ENCODE results near the gene TEAD3. TPM values are rescaled to one million over a fixed set of nuclear protein-coding genes. Genes with fewer than 3 reads are reported as not detected.
A peak's percentile ranks its signal among the peaks of the same experiment; 100 is the strongest.
"Not testable (repeated sequence)": the region's sequence is repeated elsewhere in the genome, so short reads cannot be mapped to it uniquely, and the experiment has no call there.

TEAD3 gene
- total RNA-seq, 1 donor from 2014 or later: 0.26 TPM

DNA sequence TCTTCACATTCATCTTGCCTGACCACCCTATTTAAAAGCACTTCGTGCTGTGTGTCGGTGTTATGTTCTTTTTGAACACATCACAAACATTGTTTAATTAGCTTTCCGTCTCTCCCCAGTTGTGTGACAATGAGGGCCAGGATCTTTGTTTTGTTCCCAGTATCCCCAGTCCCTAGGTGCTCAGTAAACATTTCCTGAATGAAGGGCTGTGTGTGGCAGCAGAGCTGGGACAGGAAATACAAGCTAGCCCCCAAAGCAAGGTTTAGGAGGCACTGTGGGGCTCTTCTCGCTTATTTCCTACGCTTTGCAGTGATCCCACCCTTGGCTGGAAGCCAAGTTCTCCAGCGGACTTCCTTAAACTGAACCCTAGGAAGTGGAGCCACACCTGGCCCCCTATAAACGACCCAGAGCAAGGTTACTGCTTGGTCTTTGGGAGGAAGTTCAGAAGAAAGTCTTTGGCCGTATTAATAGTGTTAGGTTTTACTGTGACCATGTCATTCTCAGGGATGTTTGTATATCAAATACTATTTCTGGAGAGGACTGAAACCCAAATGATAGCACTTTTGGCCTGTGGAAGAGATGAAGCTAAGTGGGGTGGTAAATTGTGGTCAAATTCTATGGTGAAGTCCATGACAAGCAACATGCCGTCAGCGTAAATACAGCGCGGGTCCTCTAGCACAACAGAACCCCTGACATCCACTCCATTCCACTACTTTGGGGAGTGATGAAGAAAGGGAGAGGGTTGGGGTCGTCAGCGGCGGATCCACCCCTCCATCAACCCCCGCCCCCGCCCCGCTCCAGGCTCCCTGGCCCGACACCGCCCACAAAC lies 45.3 kb downstream of the TEAD3 start:
- peak; percentile 49 to 61 for DNase-seq (ENCODE audit: low read depth in 2 of 2)

DNA sequence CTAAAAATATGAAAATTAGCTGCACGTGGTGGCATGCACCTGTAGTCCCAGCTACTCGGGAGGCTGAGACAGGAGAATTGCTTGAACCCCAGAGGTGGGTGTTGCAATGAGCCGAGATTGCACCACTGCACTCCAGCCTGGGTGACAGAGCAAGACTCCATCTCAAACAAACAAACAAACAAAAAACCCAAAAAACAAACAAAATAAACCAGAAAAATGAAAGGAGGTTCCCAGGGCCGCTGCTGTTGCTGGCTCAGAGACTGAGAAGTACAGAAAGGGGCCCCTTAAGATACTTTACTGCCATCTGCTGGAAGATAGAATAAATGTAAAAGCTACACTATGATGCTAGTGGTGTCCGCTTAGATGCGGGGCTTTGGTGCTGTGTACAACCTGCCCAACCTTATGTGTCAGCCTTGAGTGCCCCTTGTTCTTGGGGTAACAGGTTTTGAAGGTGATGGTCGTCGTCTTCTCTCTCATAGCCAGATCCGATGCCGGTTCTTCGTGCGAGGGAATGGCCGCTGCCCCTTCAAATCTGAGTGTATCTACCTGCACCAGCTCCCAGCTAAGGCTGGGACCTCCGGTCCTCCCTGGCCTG lies 47.5 kb downstream of the TEAD3 start:
- DNase-seq (ENCODE audit: low read depth in 2 of 2): peak in 1 of 2 donors; percentile 75

DNA sequence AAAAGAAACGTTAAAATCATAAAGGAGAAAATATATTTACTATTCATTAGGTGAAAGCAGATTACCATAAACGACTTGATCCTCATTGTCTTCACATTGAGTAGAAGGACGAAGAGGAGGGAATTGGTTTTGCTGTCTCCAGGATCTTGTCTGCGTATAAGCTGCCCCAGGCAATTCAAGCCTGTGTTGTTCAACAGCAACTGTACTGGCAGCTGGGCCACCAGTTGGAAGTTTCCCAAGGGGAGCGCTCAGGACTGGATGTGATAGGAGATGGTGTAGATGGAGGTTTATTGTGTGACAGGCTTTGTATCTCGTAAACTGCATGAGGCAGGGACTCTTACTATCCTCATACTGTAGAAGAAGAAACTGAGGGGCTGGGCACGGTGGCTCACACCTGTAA lies 48.7 kb downstream of the TEAD3 start:
- DNase-seq (ENCODE audit: low read depth in 2 of 2): no peak

DNA sequence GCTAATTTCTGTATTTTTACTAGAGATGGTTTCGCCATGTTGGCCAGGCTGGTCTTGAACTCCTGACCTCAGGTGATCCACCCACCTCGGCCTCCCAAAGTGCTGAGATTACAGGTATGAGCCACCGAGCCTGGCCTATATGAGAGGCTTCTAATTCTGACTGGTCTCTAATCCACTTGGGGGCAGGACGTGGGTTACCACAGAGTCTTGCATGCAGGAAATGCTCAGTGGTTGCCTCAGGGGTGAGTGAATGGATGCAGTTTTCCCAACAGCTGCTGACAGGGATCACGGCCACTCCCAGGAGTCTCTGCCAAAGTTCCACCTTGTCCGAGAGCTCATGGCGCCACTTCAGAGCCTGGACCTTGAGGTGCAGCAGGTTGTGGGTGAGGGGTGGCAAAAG lies 51.2 kb downstream of the TEAD3 start:
- DNase-seq (ENCODE audit: low read depth in 2 of 2): no peak

DNA sequence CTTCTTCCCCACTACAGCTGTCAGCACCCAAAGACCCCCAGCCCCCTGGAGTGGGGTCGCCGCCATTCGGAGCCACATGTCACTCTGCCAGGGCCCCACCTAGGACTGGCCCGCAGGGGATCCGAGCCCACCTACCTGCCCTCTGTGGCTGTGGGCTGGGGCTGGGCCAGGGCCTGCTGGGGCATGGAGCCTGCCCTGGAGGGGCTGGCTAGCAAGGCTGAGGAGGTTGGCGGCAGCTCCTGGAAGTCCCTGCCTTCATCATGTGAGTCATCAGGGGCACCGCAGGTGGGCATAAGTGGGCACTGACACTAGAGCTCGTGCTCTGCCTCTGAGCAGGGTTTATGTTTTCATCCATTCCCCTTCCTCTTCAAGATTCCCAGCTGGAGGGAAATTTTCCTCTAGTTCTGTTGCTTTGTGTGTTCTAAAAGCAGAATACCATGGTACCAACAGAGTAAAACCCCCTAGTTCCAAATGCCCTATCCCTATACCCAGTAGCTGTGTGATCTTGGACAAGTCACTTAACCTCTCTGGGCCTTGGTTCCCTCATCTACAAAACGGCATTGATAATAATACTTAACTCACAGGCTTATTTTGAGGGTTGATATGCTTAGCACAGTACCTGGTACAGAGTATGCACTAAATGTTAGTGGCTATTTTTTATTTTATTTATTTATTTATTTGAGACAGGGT lies 53.4 kb downstream of the TEAD3 start:
- no peak for DNase-seq (ENCODE audit: low read depth in 2 of 2)

DNA sequence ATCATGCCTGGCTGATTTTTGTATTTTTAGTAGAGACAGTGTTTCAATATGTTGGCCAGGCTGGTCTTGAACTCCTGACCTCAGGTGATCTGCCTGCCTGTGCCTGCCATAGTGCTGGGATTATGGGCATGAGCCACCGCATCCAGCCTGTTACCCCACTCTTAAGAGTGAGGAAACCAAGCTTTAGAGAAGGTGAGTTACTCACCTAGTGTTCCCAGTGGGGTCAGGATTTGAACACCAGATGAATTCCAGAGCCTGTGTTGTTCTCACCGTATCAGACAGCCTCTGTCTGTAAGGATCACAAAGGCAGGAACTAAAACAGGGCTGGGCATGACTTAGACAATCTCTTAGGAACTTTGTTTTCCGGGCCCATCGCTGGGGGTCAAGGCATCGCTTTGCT lies 54.2 kb downstream of the TEAD3 start:
- DNase-seq (ENCODE audit: low read depth in 2 of 2): no peak

DNA sequence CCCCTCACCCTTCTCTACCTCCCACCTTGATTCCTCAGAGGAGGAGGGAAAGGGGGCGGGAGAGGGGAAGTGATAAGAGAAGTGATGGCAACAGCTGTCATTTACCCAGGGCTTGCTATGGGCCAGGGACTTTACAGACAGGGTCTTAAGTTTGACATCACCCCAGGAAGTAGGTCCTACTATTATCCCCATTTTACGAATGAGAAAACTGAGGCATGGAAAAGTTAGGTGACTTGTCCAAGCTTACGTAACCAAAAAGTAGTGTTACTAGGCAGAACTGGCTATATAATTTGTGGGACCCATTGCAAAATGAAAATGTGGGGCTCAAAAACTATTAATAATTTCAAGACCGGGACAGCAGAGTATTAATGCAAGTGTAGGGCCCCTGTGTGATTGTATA lies 55.2 kb downstream of the TEAD3 start:
- no peak for DNase-seq (ENCODE audit: low read depth in 2 of 2)

DNA sequence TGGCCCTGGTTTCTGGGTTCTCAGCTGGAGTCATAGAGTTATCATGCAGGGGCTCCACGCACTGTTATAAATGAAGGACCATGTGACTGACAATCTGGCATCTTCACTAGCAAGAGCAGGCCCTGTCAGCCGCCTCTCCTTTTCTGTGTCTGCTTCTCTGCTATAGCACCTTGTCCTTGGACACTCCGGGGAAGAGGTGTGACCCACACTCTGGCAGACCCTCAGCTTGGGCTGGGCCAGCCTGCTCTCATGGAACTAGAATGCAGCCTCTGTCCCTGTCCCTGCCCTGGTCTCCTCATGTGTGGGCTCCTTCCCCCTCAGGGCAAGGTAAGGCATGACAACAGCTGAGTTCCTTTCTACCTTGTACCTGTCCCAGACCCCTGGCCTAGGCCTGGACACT lies 55.7 kb downstream of the TEAD3 start:
- DNase-seq (ENCODE audit: low read depth in 2 of 2): no peak

DNA sequence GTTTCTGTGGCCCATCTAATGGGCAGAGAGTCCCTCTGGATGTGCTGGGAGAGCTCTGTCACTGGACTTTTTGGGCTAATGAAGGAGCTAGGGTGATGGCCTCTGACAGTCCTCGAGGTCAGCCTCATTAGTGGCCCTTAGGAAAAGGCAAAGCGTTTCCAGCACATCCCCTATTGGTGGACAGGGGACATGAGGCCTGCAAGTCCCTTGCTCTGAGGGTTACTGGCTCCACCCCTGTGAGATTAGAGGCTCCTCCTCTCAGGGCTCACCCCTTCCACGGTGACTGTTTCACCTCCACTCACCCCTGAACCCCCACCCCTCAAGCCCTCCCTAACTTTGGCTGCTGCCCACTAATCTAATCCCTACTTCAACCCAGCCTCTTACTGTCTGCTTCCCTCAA lies 57.6 kb downstream of the TEAD3 start:
- no peak for DNase-seq (ENCODE audit: low read depth in 2 of 2)

DNA sequence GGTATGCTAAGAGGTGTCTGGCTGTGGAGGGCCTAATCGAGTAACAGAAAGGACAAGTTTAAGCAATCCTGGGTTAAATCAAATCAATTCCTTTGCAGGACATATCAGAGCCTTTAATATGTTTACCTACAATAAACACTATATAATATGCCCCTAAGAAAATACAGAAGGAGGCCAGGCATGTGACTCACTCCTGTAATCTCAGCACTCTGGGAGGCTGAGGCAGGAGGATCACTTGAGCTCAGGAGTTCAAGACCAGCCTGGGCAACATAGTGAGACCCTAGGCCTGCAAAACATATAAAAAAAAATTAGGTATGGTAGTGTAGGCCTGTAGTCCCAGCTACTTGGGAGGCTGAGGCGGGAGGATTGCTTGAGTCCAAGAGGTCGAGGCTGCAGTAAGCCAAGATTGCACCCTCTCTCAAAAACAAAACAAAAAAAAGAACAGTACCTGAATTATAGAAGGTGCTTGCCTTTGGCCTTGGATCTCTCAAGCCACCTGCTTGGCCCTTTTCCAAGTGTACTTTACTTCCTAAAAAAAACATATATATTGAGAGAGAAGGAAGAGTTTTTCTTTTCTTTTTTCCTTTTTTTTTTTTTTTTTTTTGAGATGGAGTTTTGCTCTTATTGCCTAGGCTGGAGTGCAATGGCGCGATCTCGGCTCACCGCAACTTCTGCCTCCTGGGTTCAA lies 58.4 kb downstream of the TEAD3 start:
- not testable (repeated sequence) for DNase-seq (ENCODE audit: low read depth in 2 of 2)

DNA sequence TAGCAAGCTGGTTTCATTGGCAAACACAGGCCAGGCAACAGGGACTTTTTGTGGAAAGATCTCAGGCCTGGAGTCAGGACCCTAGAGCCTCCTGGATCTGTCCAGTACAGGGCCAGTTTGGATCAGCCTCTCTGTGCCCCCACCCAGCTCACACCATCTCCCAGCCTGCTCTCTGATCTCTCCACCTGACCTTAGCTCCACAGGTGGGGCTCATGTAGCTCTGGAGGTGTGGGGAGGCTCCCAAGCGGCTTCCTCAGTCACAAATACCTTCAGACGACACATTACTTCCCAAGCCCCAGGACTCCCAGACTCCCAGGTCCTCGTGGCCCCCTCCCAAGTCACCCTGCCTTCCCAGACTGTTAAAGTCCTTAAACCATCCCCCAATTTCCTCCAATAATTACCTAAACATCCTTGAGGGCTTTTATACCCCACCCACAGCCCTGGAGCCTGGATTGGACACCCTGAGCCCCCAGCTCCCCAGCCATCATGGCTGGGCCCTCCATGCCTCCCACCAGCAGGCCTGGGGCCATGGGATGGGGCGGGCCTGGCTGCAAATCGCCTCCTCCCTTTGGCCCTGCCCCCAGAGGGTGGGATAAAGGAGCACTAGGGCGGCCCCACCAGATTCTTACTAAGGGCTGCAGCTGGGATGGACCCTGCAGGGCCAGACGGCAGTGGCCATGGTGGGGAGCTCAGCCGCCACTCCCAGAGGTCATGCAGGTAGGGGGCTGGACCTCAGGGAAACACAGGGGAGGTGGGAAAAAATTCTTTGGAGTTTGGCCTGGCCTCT lies 60.6 kb downstream of the TEAD3 start:
- DNase-seq (ENCODE audit: low read depth in 2 of 2): no peak

DNA sequence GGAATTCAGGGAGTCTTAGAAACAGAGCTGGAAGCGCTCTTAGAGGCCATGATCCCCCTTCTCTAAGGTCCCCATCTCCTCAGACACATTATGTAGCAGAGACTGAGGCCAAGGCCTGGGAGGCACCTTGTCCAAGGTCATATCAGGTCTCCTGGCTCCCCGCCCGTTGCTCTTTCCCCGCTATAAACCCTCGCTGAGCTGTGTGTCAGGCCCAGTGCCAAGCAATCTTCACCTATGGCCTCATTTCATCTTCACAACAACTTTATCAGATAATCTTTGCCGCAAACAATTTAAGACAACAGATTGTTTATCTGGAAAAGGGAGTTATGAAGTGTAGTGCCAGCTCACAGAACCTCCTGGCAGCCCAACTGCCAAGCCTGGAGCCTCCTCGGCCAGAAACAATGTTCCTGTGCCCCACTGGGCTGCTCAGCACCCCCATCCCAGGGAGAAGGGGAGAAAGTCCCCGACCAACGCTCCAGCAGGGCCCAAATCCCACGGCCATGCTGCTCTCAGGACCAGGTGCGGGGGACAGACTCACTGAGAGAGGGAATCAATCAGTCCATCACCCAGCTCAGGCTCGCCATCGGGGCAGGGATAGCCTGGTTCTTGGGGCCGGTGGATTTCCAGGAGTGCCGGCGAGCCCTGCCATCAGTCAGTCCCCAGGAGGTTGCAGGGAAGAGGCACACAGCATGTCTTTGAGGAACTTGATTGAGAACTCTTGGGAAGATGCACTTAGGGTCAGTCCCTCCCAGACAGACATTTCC lies 61.6 kb downstream of the TEAD3 start:
- no peak for DNase-seq (ENCODE audit: low read depth in 2 of 2)

DNA sequence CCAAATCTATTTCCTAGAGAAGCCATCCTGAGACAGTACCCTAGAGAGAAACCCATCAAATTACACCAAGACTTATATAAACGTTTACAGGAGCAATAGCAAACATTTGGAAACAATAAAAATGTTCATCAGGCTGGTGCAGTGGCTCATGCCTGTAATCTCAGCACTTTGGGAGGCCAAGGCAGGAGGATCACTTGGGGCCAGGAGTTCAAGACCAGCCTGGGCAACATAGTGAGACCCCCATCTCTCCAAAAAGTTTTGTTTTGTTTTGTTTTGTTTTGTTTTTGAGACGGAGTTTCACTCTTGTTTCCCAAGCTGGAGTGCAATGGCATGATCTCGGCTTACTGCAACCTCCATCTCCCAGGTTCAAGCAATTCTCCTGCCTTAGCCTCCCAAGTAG lies 64.2 kb downstream of the TEAD3 start:
- not testable (repeated sequence) for DNase-seq (ENCODE audit: low read depth in 2 of 2)

DNA sequence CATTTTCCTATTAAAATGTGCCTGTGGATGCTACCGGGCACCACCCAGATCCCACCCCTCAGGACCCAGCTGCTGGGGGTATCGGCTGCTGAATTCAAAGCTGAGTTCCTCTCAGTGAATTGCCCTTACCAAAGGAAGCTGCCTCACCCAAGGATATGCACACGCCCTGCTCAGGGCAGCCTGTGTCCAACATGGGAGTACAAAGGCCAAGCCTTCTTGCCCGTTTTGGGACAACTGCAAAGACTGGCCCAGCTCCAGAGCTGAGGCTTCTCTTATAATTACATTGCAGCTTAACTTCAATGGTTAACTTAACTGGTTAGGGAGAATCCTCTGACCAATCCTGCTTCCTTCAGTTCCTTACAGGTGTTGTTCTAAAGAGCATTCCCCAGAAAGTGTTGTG lies 64.6 kb downstream of the TEAD3 start:
- DNase-seq (ENCODE audit: low read depth in 2 of 2): no peak

DNA sequence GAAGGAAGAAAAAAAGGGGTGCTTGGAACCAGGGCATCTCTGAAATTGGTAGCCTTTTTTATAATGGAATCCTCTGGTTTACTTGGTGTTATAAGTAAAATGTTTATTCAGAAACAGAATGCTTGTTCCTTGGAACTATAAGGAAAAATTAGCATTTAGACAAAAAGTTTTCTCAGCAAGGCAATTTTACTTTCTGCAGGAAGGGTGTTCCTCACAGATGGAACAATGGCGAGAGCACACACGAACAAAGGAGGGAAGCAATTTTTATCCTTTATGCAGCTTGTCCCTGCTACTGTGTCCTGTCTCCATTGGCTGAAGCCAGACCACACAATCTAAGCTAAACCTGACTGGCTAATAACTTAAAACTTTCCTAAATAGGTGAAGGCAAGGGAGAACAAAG lies 67.4 kb downstream of the TEAD3 start:
- no peak for DNase-seq (ENCODE audit: low read depth in 2 of 2)

DNA sequence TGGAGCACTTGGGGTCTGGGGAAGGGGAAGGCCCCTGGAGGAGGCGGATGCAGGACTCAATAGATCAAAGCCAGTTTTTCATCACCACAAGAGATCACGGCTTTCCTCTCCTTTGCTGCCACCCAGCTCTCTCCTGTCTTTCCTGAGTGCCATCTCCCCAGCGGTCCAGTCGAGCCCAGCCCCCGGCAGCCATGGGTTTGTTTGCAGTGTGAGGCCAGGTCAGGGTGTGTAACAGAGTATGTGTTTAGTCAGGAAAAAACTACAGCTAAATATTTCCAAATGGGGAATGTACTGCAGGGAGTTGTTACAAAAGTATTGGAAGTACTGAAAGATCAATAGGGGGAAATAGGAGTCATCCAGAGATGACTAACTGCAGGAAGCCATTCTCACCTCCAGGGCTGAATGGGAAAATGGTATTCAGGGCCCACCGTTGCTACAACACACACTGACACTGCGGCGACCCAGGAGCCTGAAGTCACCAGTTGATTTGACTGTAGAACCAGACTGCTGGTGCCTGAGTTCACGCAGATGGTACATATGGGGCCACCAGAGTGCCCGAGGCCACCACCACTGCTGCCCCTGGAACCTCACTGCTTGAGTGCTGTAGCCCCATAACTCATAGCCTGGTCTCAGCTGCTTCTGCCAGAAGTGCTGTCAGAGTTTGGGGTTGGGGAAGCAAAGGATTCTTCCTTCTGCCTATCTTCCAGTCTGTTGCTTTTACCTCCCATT lies 68.3 kb downstream of the TEAD3 start:
- peak in 1 of 2 donors; percentile 74 for DNase-seq (ENCODE audit: low read depth in 2 of 2)

DNA sequence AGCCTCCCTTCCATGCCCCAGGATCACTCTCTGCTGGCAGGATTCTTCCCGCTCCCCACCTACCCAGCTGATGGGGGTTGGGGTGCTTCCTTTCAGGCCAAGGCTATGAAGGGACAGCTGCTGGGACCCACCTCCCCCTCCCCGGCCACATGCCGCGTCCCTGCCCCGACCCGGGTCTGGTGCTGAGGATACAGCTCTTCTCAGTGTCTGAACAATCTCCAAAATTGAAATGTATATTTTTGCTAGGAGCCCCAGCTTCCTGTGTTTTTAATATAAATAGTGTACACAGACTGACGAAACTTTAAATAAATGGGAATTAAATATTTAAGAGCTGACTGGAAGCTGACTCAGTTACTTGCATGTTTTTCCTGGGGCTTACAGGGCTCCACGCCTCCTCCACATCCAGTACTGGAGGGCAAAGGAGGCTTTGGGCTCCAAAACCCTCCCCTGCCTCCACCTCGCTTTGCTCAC lies 69.0 kb downstream of the TEAD3 start:
- peak in 1 of 2 donors; percentile 46 for DNase-seq (ENCODE audit: low read depth in 2 of 2)

DNA sequence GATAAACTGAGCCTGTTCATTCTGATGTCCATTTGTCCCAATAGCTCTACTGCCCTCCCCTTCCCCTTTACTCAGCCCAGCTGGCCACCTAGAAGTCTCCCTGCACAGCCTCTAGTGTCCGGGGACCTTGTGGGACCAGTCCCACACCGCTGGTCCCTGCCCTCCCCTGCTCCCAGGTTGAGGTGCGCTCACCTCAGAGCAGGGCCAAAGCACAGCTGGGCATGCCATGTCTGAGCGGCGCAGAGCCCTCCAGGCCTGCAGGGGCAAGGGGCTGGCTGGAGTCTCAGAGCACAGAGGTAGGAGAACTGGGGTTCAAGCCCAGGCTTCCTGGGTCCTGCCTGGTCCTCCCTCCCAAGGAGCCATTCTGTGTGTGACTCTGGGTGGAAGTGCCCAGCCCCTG lies 69.4 kb downstream of the TEAD3 start:
- DNase-seq (ENCODE audit: low read depth in 2 of 2): no peak

DNA sequence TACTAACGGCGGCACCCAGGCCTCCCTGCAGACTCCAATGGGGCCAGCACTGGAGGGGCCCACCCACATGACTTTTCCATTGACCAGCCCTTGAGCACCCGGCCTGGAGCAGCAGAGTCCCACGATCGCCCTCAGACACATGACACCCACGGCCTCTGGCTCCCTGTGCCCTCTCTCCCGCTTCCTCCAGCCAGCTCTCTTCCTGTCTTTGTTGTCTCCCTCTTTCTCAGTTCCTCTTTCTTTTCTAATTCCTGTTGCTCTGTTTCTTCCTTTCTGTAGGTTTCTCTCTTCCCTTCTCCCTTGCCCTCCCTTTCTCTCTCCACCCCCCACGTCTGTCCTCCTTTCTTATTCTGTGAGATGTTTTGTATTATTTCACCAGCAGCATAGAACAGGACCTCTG lies 70.8 kb downstream of the TEAD3 start:
- peak in 1 of 2 donors; percentile 57 for DNase-seq (ENCODE audit: low read depth in 2 of 2)

DNA sequence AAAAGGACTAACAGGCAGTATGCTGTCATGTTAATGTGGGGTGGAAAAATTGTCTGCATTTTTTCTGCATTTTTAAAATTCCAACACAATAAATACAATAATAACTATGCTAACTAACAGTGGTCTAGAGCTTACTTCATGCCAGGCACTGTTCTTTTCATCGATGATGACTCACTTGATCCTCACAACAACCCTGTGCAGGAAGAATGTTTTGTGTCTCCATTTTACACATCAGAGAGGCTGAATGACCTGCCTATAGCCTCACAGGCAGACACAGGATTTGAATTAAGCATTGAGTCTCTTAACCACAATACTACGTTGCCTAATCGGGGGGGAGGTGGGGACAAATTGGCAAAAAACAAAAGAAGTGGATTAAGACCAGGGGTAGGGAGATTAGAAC lies 71.6 kb downstream of the TEAD3 start:
- peak; percentile 92 to 95 for DNase-seq (ENCODE audit: low read depth in 2 of 2)
